Neural progenitor cell (in vitro differentiated cells): ENCODE measurements around the gene THAP12. TPM values are rescaled to one million over a fixed set of nuclear protein-coding genes. Genes with fewer than 3 reads are reported as not detected.

Experiments
- DNase-seq: peaks from one replicate; pipeline ENCODE4 v3.0.0-alpha.2; 2016; ENCODE audit warnings: low spot score
- H2AFZ ChIP-seq: fragments of 200-600 bp; sonication (generic); replicated peaks from 2 replicates; pipeline ENCODE4 v1.6.1; 2016; ENCODE audit warnings: antibody characterized with exemption
- H3F3A ChIP-seq: fragments of 200-600 bp; sonication (generic); 2 replicates; pipeline ENCODE4 v1.6.1; 2016; ENCODE audit warnings: antibody characterized with exemption, low read depth
- H3K27ac ChIP-seq: fragments of 200-600 bp; sonication (generic); 2 replicates; pipeline ENCODE4 v1.5.1; 2016; ENCODE audit warnings: mild to moderate bottlenecking
- H3K27me3 ChIP-seq: fragments of 200-600 bp; sonication (generic); 2 replicates; pipeline ENCODE4 v1.6.1; 2016; ENCODE audit warnings: mild to moderate bottlenecking, moderate library complexity
- H3K36me3 ChIP-seq: fragments of 200-600 bp; sonication (generic); 2 replicates; pipeline ENCODE4 v1.5.1; 2016
- H3K4me1 ChIP-seq: fragments of 200-600 bp; sonication (generic); 2 replicates; pipeline ENCODE4 v1.6.1; 2016; ENCODE audit warnings: mixed run types
- H3K4me2 ChIP-seq: fragments of 200-600 bp; sonication (generic); 2 replicates; pipeline ENCODE4 v1.6.1; 2016
- H3K4me3 ChIP-seq: fragments of 200-600 bp; sonication (generic); 2 replicates; pipeline ENCODE4 v1.5.1; 2016
- H3K79me2 ChIP-seq: fragments of 200-600 bp; sonication (generic); 2 replicates; pipeline ENCODE4 v1.6.1; 2016; ENCODE audit warnings: low read depth
- H3K9ac ChIP-seq: fragments of 200-600 bp; sonication (generic); 2 replicates; pipeline ENCODE4 v1.6.1; 2016
- H3K9me3 ChIP-seq: fragments of 200-600 bp; sonication (generic); 2 replicates; pipeline ENCODE4 v1.5.1; 2016; ENCODE audit warnings: low read depth
- H4K20me1 ChIP-seq: fragments of 200-600 bp; sonication (generic); 2 replicates; pipeline ENCODE4 v1.6.1; 2016; ENCODE audit warnings: low read depth
- H3K27ac Mint-ChIP-seq: 3 replicates; pipeline ENCODE4 v1.8.0; 2021; ENCODE audit warnings: mixed read lengths
- H3K27me3 Mint-ChIP-seq: 2 replicates; pipeline ENCODE4 v1.8.0; 2022; ENCODE audit warnings: low read depth, mild to moderate bottlenecking, inconsistent platforms, moderate library complexity, mixed read lengths; ENCODE audit not compliant: insufficient read depth
- H3K36me3 Mint-ChIP-seq: 3 replicates; pipeline ENCODE4 v1.8.0; 2021; ENCODE audit warnings: mixed read lengths
- H3K4me1 Mint-ChIP-seq: 3 replicates; pipeline ENCODE4 v1.8.0; 2021; ENCODE audit warnings: mixed read lengths
- H3K4me3 Mint-ChIP-seq: 3 replicates; pipeline ENCODE4 v1.8.0; 2021; ENCODE audit warnings: mild to moderate bottlenecking, moderate library complexity, mixed read lengths
- H3K9me3 Mint-ChIP-seq: 3 replicates; pipeline ENCODE4 v1.8.0; 2020; ENCODE audit warnings: mixed read lengths
- CTCF ChIP-seq: fragments of 200-600 bp; sonication (generic); IDR thresholded peaks from 2 replicates; pipeline ENCODE4 v1.5.1; 2017; ENCODE audit warnings: antibody characterized with exemption, mild to moderate bottlenecking
- EZH2 ChIP-seq: fragments of 200-600 bp; sonication (generic); IDR thresholded peaks from 2 replicates; pipeline ENCODE4 v1.6.1; 2017; ENCODE audit warnings: antibody characterized with exemption, mild to moderate bottlenecking, moderate library complexity
- EZH2phosphoT487 ChIP-seq: fragments of 200-600 bp; sonication (generic); IDR thresholded peaks from 2 replicates; pipeline ENCODE4 v1.6.1; 2017; ENCODE audit warnings: antibody characterized with exemption
- total RNA-seq: library from RNA; depleted of rRNA; stranded (reverse); fragments of >200 nt; gene quantifications from 2 replicates; pipeline ENCODE4 v1.2.3, GENCODE V29; 2015; ENCODE audit warnings: low replicate concordance

The THAP12 gene
- total RNA-seq, 1 donor from 2014 or later, result 112 TPM

- no peaks in the 10 kb centered on the region for H3K36me3 ChIP-seq
- no peak overlapping the region for H3K9ac ChIP-seq
- H3K4me3 ChIP-seq, result no peak overlapping the region
- H3F3A ChIP-seq, result no peaks in the 10 kb centered on the region
- Mint-ChIP-seq H3K9me3 (no peaks in the 10 kb centered on the region), H3K4me3 (no peak overlapping the region), H3K27me3 (peaks cover 2% of the 10 kb centered on the region), H3K27ac (no peak overlapping the region), H3K4me1 (no peaks in the 10 kb centered on the region), H3K36me3 (no peaks in the 10 kb centered on the region)
- no peak for DNase-seq
- TF ChIP-seq EZH2phosphoT487 (no peak), EZH2 (no peak), CTCF (no peak)
- H3K27me3 ChIP-seq, result no peaks in the 10 kb centered on the region
- H3K4me1 ChIP-seq, result peaks cover 3% of the 10 kb centered on the region
- H2AFZ ChIP-seq, result no peak overlapping the region
- H3K27ac ChIP-seq, result no peak overlapping the region
- H3K4me2 ChIP-seq, result no peak overlapping the region
- no peaks in the 10 kb centered on the region for H3K79me2 ChIP-seq
- H4K20me1 ChIP-seq, result no peaks in the 10 kb centered on the region
- H3K9me3 ChIP-seq, result no peaks in the 10 kb centered on the region
These were observed 43.4 kb upstream of the THAP12 start for GRCh38 chr11:76424379-76424778.

GRCh38 chr11:76419896-76420295, 39.0 kb upstream of the THAP12 start:
- H3K27me3 Mint-ChIP-seq, result peaks cover 4% of the 10 kb centered on the region
- Histone ChIP-seq H3K27me3 (no peaks in the 10 kb centered on the region), H3K36me3 (no peaks in the 10 kb centered on the region), H3K9ac (no peak overlapping the region), H3K79me2 (no peaks in the 10 kb centered on the region), H4K20me1 (no peaks in the 10 kb centered on the region), H3K4me1 (no peaks in the 10 kb centered on the region), H3F3A (no peaks in the 10 kb centered on the region), H3K4me3 (no peak overlapping the region), H3K9me3 (no peaks in the 10 kb centered on the region), H2AFZ (no peak overlapping the region), H3K4me2 (no peak overlapping the region), H3K27ac (no peak overlapping the region)
- H3K36me3 Mint-ChIP-seq, result peaks cover 2% of the 10 kb centered on the region
- H3K9me3 Mint-ChIP-seq, result no peaks in the 10 kb centered on the region
- H3K27ac Mint-ChIP-seq, result no peak overlapping the region
- H3K4me3 Mint-ChIP-seq, result no peak overlapping the region
- TF ChIP-seq CTCF (peak; percentile 54), EZH2 (no peak)
- DNase-seq, result peak; percentile 34
- H3K4me1 Mint-ChIP-seq, result no peaks in the 10 kb centered on the region

- Histone ChIP-seq H3K36me3 (no peaks in the 10 kb centered on the region), H3K4me2 (no peak overlapping the region), H4K20me1 (no peaks in the 10 kb centered on the region), H3K27ac (no peak overlapping the region), H3K79me2 (no peaks in the 10 kb centered on the region), H3K4me1 (no peaks in the 10 kb centered on the region), H3K27me3 (no peaks in the 10 kb centered on the region), H3F3A (no peaks in the 10 kb centered on the region), H3K9me3 (no peaks in the 10 kb centered on the region), H3K9ac (no peak overlapping the region), H3K4me3 (no peak overlapping the region), H2AFZ (no peak overlapping the region)
- Mint-ChIP-seq H3K9me3 (no peaks in the 10 kb centered on the region), H3K27me3 (peaks cover 2% of the 10 kb centered on the region), H3K4me1 (peaks cover 5% of the 10 kb centered on the region), H3K4me3 (no peak overlapping the region), H3K27ac (no peak overlapping the region), H3K36me3 (peaks cover 2% of the 10 kb centered on the region)
- no peak for TF ChIP-seq EZH2phosphoT487
- no peak for TF ChIP-seq EZH2
- TF ChIP-seq CTCF, result no peak
- no peak for DNase-seq
These were observed 34.1 kb upstream of the THAP12 start for GRCh38 chr11:76415073-76415472.
